Central memory CD8-positive, alpha-beta T cell (primary cell): Measurements from ENCODE around the gene F11.

Source experiments
- ATAC-seq: fragments of 150-1000 bp; cut with Tn5 transposase; replicated peaks from 2 replicates; pipeline ENCODE4 v1.10.0; 2022; ENCODE audit warnings: mild to moderate bottlenecking, moderate FRiP score, moderate number of reproducible peaks; ENCODE audit not compliant: poor library complexity, severe bottlenecking; ENCODE audit errors: extremely low read depth
- DNase-seq, 2 donors: peaks; one replicate each; pipeline ENCODE4 v3.0.0; 2021; ENCODE audit warnings: low spot score in 2 of 2
- H3K27ac Mint-ChIP-seq: one replicate; pipeline ENCODE4 v1.8.0; 2022; ENCODE audit warnings: low read depth, mild to moderate bottlenecking, moderate library complexity, mixed read lengths
- H3K27me3 Mint-ChIP-seq: one replicate; pipeline ENCODE4 v1.8.0; 2022; ENCODE audit warnings: mixed read lengths
- H3K36me3 Mint-ChIP-seq: one replicate; pipeline ENCODE4 v1.8.0; 2022; ENCODE audit warnings: mild to moderate bottlenecking, moderate library complexity, mixed read lengths; ENCODE audit not compliant: insufficient read depth
- H3K4me1 Mint-ChIP-seq: one replicate; pipeline ENCODE4 v1.8.0; 2022; ENCODE audit warnings: mixed read lengths
- H3K4me3 Mint-ChIP-seq: one replicate; pipeline ENCODE4 v1.8.0; 2022; ENCODE audit warnings: mild to moderate bottlenecking, moderate library complexity, mixed read lengths
- H3K9me3 Mint-ChIP-seq: one replicate; pipeline ENCODE4 v1.8.0; 2022; ENCODE audit warnings: mixed read lengths

Gene F11

DNA sequence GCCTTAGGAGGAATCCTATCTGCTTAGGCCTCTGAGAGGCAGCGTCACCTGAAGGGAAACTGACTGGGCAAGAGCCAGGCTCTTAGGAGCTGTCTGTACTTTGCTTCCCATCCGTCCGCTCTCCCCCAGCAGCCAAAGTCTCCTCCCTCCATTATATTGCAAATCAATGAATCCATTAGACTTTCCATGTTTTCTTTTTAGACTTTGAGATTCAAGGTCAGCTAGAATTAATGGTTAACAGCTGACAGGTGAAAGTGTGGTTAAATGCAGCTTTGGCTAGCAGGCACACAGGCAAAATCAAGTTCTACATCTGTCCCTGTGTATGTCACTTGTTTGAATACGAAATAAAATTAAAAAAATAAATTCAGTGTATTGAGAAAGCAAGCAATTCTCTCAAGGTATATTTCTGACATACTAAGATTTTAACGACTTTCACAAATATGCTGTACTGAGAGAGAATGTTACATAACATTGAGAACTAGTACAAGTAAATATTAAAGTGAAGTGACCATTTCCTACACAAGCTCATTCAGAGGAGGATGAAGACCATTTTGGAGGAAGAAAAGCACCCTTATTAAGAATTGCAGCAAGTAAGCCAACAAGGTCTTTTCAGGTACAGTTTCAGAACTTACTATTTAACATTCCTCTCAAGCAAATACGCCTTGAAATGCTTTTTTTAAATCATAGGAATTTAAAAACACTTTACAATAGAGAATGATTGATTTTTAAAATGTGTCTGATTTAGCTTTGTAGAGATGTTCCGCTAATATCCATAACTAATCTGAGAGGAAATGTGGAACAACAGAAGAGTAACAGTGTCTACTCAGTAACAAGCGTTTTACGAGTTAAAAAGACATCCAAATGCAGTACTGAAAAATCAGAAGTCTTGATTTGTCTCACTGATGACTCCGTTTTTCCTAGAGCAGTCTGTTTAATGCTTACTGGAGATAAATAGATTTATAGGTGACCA lies at the start of gene F11:
Gene F11, plus strand, starts transcription at position 507 of the 970 bp plus-strand sequence. CDS start 948 bp downstream, outside the sequence.
- H3K4me3 Mint-ChIP-seq, result no peak within 1 kb of the TSS
- no peak within 1 kb of the TSS for H3K27ac Mint-ChIP-seq
- no peaks in the 10 kb centered on the region for H3K4me1 Mint-ChIP-seq
- no peaks in the 10 kb centered on the region for H3K36me3 Mint-ChIP-seq
- peaks cover 67% of the 10 kb centered on the region for H3K27me3 Mint-ChIP-seq
- ATAC-seq (no peak), DNase-seq (no peak)
- no peaks in the 10 kb centered on the region for H3K9me3 Mint-ChIP-seq

DNA sequence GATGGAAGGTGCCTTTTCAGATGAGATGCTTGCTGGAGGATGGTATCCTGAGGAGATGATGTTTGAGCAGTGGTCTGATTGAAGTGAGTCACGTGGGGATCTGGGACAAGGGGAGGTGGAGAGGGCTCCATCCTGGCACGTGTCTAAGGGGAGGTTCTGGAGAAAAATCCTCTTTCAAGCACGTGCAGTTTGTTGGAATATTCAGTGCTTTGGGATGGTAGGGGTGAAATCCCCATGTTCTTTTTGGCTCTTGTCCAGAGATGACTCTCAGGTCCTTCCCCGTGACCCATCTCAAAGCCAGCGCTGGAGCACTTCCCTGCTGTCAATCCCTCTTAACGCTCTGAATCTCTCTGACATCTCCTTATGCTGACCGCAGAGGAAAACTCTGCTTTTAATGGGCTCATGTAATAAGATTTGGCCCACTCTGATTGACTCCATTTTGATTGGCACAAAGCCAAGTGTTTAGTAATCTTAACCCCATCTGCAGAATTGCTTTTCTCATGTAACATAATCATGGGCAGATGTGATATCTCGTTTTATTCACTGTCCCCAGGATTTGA lies 49.4 kb upstream of the F11 start:
- Mint-ChIP-seq H3K27me3 (peaks cover 9% of the 10 kb centered on the region), H3K9me3 (no peaks in the 10 kb centered on the region), H3K4me1 (no peaks in the 10 kb centered on the region), H3K36me3 (peaks cover 2% of the 10 kb centered on the region), H3K4me3 (no peak overlapping the region), H3K27ac (no peak overlapping the region)
- ATAC-seq (no peak), DNase-seq (no peak)

DNA sequence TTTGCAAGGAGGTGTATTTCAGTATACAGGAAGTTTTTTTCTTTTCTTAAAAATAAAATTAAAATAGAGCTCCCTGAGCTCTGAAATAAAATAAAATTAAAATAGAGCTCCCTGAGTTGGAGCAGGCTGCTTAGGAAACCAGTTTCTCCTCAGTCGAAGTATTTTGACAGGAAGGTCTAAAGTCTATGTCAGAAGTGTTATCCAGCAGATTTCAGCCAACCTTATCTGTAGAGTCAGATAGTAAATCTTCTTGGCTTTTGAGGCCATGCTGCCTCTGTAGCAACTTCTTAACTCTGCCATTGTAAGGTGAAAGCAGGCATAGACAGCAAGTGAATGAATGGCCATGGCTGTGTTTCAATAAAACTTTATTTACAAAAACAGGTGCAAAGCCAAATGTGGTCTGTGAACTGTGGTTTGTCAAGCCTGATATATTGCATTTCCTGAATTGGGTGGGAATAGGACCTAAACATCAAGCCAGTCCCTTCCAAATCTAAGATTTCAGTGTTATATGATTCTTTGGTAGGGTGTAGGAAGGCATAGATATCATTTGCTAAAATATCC lies 48.2 kb upstream of the F11 start:
- DNase-seq (no peak), ATAC-seq (no peak)
- Mint-ChIP-seq H3K36me3 (peaks cover 2% of the 10 kb centered on the region), H3K4me1 (no peaks in the 10 kb centered on the region), H3K4me3 (no peak overlapping the region), H3K9me3 (no peaks in the 10 kb centered on the region), H3K27ac (no peak overlapping the region), H3K27me3 (peaks cover 17% of the 10 kb centered on the region)

DNA sequence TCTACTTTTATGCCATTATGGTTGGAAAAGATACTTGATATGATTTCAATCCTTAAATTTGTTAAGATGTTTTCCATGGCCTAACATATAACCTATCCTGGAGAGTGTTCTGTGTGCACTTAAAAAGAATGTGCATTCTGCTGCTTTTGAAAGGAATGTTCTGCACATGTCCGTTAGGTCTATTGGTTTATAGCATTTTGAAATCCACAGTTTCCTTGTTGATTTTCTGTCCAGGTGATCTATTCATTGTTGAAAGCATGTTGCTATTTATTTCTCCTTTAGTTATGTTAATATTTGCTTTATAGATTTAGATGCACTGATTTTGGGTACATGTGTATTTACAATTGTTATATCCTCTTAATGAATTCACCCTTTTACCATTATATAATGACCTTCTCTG lies 44.4 kb upstream of the F11 start:
- Mint-ChIP-seq H3K27me3 (peaks cover 25% of the 10 kb centered on the region), H3K9me3 (peaks cover 13% of the 10 kb centered on the region), H3K36me3 (no peaks in the 10 kb centered on the region), H3K4me1 (no peaks in the 10 kb centered on the region), H3K4me3 (no peak overlapping the region), H3K27ac (no peak overlapping the region)
- no peak for DNase-seq
- ATAC-seq, result no peak

DNA sequence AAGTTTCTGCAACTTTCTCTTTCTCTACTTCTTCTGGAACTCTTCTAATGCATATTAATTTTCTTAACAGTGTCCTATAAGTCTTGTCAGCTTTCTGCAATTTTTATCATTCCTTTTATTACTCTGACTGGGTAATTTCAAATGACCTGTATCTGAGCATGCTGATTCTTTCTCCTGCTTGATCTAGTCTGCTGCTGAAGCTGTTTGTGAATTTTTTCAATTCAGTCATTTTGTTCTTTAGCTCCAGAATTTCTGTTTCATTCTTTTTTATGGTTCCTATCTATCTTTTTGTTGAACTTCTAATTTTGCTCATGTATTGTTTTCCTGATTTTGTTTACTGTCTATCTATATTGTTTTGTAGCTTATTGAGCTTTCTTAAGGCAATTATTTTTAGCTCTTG lies 40.1 kb upstream of the F11 start:
- no peak overlapping the region for H3K27ac Mint-ChIP-seq
- DNase-seq (no peak), ATAC-seq (no peak)
- peaks cover 13% of the 10 kb centered on the region for H3K9me3 Mint-ChIP-seq
- H3K27me3 Mint-ChIP-seq, result peaks cover 22% of the 10 kb centered on the region
- no peaks in the 10 kb centered on the region for H3K36me3 Mint-ChIP-seq
- no peak overlapping the region for H3K4me3 Mint-ChIP-seq
- no peaks in the 10 kb centered on the region for H3K4me1 Mint-ChIP-seq

DNA sequence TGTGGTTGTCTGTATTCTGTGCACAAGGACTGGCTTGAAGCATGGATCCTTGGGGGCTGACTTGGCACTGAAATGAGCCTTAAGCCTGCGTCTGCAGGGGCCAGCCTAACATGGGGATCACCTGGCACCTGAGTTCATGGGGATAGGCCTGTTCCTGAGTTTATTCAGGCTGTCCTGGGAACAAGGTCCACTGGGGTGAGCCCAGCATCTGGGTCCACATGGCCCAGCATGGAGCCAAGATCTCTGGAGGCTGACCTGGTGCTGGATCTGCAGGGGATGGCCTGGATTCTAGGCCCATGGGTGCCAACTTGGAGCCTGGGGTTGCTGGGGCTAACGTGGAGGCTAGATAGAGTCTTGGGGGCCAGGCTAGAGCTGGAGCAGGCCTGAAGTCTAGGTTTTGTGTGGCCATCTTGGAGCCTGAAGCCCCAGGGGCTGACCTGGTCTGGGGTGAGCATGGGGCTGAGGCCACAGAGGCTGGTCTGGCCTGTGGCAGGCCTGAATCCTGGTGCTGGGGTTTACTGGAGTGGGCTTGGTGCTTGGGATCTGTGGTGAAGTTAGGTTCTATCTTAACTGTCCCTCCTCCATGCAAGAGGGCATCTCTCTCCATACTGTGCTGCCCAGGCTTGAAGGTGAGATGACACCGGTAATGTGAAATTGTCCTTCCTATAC lies 39.3 kb upstream of the F11 start:
- no peaks in the 10 kb centered on the region for H3K4me1 Mint-ChIP-seq
- peaks cover 13% of the 10 kb centered on the region for H3K9me3 Mint-ChIP-seq
- no peaks in the 10 kb centered on the region for H3K36me3 Mint-ChIP-seq
- no peak overlapping the region for H3K27ac Mint-ChIP-seq
- DNase-seq, result no peak
- peaks cover 14% of the 10 kb centered on the region for H3K27me3 Mint-ChIP-seq
- ATAC-seq, result no peak
- no peak overlapping the region for H3K4me3 Mint-ChIP-seq

DNA sequence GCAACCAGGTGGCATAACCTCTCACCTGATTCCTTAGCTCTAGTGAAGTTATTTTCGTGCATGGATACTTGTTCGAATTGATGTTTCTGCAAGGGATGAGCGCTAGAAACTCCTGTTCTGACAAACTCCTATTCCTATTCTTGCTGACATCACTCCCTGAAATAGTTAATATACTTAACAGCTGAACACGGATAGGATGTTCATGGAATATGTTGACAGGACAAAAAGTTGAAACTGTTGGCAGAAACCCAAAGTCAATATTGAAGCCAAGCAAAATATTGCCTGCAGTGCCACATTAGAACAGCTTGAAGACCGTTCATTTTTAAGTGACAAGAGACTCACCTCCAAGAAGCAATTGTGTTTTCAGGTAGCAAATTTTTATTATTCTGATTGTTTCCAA lies 38.8 kb upstream of the F11 start, which contains the start of gene KLKB1:
Gene KLKB1, plus strand, starts transcription at position 287 of the 400 bp plus-strand sequence. CDS start 689 bp downstream, outside the sequence.
- peaks cover 13% of the 10 kb centered on the region for H3K9me3 Mint-ChIP-seq
- no peak for ATAC-seq
- H3K36me3 Mint-ChIP-seq, result no peaks in the 10 kb centered on the region
- DNase-seq, result no peak
- H3K4me3 Mint-ChIP-seq, result no peak within 1 kb of the TSS
- H3K27ac Mint-ChIP-seq, result no peak within 1 kb of the TSS
- no peaks in the 10 kb centered on the region for H3K4me1 Mint-ChIP-seq
- peaks cover 12% of the 10 kb centered on the region for H3K27me3 Mint-ChIP-seq

DNA sequence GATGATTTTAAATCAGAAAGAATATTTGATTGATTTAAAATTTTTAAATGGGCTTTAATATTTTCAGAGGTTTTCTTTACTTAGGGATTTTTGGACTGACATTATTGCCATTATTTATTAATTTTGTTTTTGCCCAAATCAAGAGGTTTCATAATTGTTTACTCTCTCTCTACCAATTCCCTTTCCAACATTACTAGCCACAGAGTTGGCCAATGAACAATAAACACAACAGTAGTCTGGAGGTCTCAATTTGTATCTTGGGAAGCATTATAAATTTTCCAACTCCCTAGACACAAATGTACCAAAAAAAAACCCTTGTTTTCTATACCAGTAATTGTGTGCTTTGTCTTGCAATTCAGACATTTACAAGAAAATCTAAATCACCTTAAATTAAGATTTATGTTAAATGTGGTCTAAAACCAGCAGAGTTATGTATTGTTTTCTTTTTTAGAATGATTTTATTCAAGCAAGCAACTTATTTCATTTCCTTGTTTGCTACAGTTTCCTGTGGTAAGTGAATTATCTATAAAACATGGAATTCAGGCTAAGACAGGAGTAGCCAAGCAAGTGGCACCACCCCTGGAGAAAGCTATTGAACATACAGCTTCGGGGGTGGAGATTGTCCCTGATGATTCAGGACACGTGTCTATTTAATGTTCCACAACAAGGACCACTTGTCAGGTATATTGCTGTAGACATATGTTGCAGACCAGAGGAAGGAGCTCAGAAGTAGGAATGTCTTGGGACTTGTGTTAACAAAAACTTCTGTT lies 38.1 kb upstream of the F11 start:
- no peaks in the 10 kb centered on the region for H3K4me1 Mint-ChIP-seq
- no peaks in the 10 kb centered on the region for H3K36me3 Mint-ChIP-seq
- no peak overlapping the region for H3K27ac Mint-ChIP-seq
- ATAC-seq (no peak), DNase-seq (no peak)
- H3K9me3 Mint-ChIP-seq, result peaks cover 13% of the 10 kb centered on the region
- no peak overlapping the region for H3K4me3 Mint-ChIP-seq
- H3K27me3 Mint-ChIP-seq, result peaks cover 7% of the 10 kb centered on the region

DNA sequence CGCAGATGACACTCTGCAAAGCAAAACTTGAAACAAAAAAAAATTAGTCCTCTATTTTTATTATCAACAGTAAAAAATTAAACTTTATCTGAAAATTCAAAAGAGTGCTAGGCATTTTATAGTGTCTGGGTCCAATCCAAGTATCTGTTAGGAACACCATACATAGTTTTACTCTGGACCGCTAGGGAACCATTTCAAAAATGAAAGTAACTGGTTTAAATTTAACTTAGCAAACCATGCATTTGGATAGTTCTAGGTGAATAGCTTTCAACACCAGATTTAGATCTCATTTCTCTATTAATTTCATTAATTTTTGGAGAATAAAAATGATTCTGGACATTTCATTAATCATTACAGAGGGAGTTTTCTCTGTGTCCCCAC lies 37.5 kb upstream of the F11 start:
- Mint-ChIP-seq H3K27ac (no peak overlapping the region), H3K4me3 (no peak overlapping the region), H3K36me3 (no peaks in the 10 kb centered on the region), H3K4me1 (no peaks in the 10 kb centered on the region), H3K9me3 (peaks cover 13% of the 10 kb centered on the region), H3K27me3 (peaks cover 1% of the 10 kb centered on the region)
- ATAC-seq (no peak), DNase-seq (no peak)

DNA sequence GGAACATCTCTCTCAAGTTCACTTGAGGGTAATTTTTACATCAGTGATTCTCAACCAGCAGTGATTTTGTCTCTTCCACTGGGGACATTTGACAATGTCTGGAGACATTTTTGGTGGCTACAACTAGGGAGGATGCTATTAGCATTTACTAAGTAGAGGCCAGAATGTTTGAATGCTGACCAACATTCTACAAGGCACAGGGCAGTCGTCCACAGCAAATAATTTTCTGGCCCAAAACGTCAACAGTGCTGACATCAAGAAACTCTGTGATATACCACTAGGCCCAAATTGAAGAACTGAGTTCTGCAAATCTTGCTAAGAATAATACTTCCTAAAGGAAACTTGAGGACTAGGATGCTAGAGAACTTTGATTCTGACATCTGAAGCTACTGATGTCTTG lies 31.6 kb upstream of the F11 start:
- H3K4me3 Mint-ChIP-seq, result no peak overlapping the region
- no peaks in the 10 kb centered on the region for H3K36me3 Mint-ChIP-seq
- H3K27ac Mint-ChIP-seq, result no peak overlapping the region
- no peaks in the 10 kb centered on the region for H3K4me1 Mint-ChIP-seq
- ATAC-seq (no peak), DNase-seq (no peak)
- no peaks in the 10 kb centered on the region for H3K9me3 Mint-ChIP-seq
- no peaks in the 10 kb centered on the region for H3K27me3 Mint-ChIP-seq

DNA sequence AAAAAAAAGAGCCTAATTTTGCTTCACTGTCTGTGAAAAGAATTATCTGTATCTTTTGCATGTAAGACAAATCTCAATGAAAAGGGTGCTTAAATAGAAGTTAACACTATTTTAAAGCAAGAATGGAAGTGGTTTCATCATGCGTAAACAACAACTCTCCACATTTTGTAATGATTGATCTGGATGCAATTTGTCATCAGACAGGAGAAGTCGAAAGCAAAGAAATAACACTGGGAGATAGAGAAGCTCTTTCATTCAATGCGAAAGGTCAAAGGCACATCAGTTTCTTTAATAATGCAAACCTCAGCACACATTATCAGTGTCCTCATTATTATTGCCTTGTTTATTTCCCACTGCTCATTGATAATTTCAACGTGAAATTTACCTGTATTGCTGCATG lies 29.9 kb upstream of the F11 start:
- Mint-ChIP-seq H3K4me1 (no peaks in the 10 kb centered on the region), H3K27me3 (no peaks in the 10 kb centered on the region), H3K36me3 (no peaks in the 10 kb centered on the region), H3K9me3 (no peaks in the 10 kb centered on the region), H3K27ac (no peak overlapping the region), H3K4me3 (no peak overlapping the region)
- DNase-seq (no peak), ATAC-seq (no peak)

DNA sequence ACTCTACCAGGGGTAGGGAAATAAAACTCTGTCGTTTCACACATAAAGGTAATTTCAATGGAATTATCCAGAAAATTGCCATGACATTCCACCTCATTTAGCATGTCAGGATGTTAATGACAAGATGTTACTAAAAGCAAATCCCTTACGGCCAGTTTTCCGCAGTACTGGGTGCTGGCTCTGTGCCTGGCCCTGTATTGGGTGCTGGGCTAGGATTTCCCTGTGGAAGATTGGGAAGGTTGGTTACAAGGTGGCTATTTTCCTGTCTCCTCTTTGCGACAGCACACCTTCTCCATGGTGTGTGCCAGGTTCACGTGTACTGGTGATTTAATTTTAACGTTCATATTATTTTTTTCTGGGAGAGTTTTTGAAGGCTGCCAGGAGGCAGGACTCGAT lies 25.5 kb upstream of the F11 start:
- DNase-seq, result no peak
- Mint-ChIP-seq H3K9me3 (no peaks in the 10 kb centered on the region), H3K27me3 (no peaks in the 10 kb centered on the region), H3K4me3 (no peak overlapping the region), H3K4me1 (no peaks in the 10 kb centered on the region), H3K27ac (no peak overlapping the region), H3K36me3 (no peaks in the 10 kb centered on the region)
- ATAC-seq, result no peak
